ENCODE results near the gene RASGRF1.

RASGRF1 gene

GRCh38 chr15:79023918-79024317 is 66.7 kb downstream of the RASGRF1 start:
- DNase-seq (ENCODE audit: low spot score): no peak
- no peak for TF ChIP-seq CTCF (IDR thresholded peaks at IDR 0.05; ENCODE audit: extremely low read depth, missing control alignments)

GRCh38 chr15:79023546-79023890 is 67.1 kb downstream of the RASGRF1 start:
- no peak for TF ChIP-seq CTCF (IDR thresholded peaks at IDR 0.05; ENCODE audit: extremely low read depth, missing control alignments)
- DNase-seq (ENCODE audit: low spot score): no peak

- no peak for TF ChIP-seq CTCF (IDR thresholded peaks at IDR 0.05; ENCODE audit: extremely low read depth, missing control alignments)
- DNase-seq (ENCODE audit: low spot score): no peak
These were observed 71.6 kb downstream of the RASGRF1 start for GRCh38 chr15:79018960-79019359.

- TF ChIP-seq CTCF (IDR thresholded peaks at IDR 0.05; ENCODE audit: extremely low read depth, missing control alignments): no peak
- DNase-seq (ENCODE audit: low spot score): no peak
These were observed 72.6 kb downstream of the RASGRF1 start for GRCh38 chr15:79017953-79018352.

GRCh38 chr15:79016527-79017170 is 73.9 kb downstream of the RASGRF1 start:
- no peak for DNase-seq (ENCODE audit: low spot score)
- no peak for TF ChIP-seq CTCF (IDR thresholded peaks at IDR 0.05; ENCODE audit: extremely low read depth, missing control alignments)

- DNase-seq (ENCODE audit: low spot score): no peak
- TF ChIP-seq CTCF (IDR thresholded peaks at IDR 0.05; ENCODE audit: extremely low read depth, missing control alignments): no peak
These were observed 75.2 kb downstream of the RASGRF1 start for GRCh38 chr15:79015416-79015815.

- TF ChIP-seq CTCF (IDR thresholded peaks at IDR 0.05; ENCODE audit: extremely low read depth, missing control alignments): no peak
- DNase-seq (ENCODE audit: low spot score): no peak
These were observed 80.3 kb downstream of the RASGRF1 start for GRCh38 chr15:79010278-79010677.
